Upper lobe of left lung (tissue), 4 donors: ENCODE results near the gene CEP95.

Source experiments
- CTCF ChIP-seq, 6 experiments: fragments of 450-650 bp in 4 of 6; fragments of 200-600 bp in 2 of 6; sonication (generic) in 2 of 6; IDR thresholded peaks; one replicate each; pipeline ENCODE4 v1.5.1; 2016 to 2019; ENCODE audit warnings: antibody characterized with exemption in 6 of 6
- EP300 ChIP-seq, 4 donors: sonication (generic); formaldehyde crosslinking; IDR thresholded peaks; one replicate each; pipeline ENCODE4 v1.5.1; 2017; ENCODE audit warnings: antibody characterized with exemption in 4 of 4, control low read depth in 2 of 4
- POLR2A ChIP-seq, 4 donors: fragments of 450-650 bp; IDR thresholded peaks; one replicate each; pipeline ENCODE4 v1.5.1; 2016 to 2017; ENCODE audit warnings: antibody characterized with exemption in 4 of 4, mild to moderate bottlenecking in 2 of 4
- POLR2AphosphoS5 ChIP-seq, 2 donors: sonication (generic); formaldehyde crosslinking; IDR thresholded peaks; one replicate each; pipeline ENCODE4 v1.5.1; 2017; ENCODE audit warnings: antibody characterized with exemption in 2 of 2

- TF ChIP-seq CTCF (IDR thresholded peaks at IDR 0.05) (no peak), POLR2AphosphoS5 (IDR thresholded peaks at IDR 0.05) (no peak), POLR2A (IDR thresholded peaks at IDR 0.05) (no peak), EP300 (IDR thresholded peaks at IDR 0.05) (no peak)
Observed at GRCh38 chr17:64504769-64505339, 1.9 kb upstream of the CEP95 start.
